NCI-H2171 treated with DMSO at 0.1 percent for 48 hours (cell line): ENCODE data around the gene LRRC36.

Experiments
- DNase-seq: peaks from one replicate; lab custom pipeline; 2025; lab: John Stamatoyannopoulos, UW

Gene LRRC36

GRCh38 chr16:67294171-67294757, 32.4 kb upstream of the LRRC36 start:
- no peak for DNase-seq

- DNase-seq: no peak
Observed at GRCh38 chr16:67294938-67295361, 31.7 kb upstream of the LRRC36 start.

GRCh38 chr16:67296420-67296819, 30.2 kb upstream of the LRRC36 start:
- DNase-seq: no peak

GRCh38 chr16:67298277-67298676, 28.3 kb upstream of the LRRC36 start:
- DNase-seq: no peak

- no peak for DNase-seq
Observed at GRCh38 chr16:67299269-67299668, 27.3 kb upstream of the LRRC36 start.

- DNase-seq: no peak
Observed at GRCh38 chr16:67301080-67301782, 25.4 kb upstream of the LRRC36 start.

- DNase-seq: no peak
Observed at GRCh38 chr16:67302076-67302475, 24.5 kb upstream of the LRRC36 start.

GRCh38 chr16:67302970-67303369, 23.6 kb upstream of the LRRC36 start:
- no peak for DNase-seq

GRCh38 chr16:67304020-67304419, 22.6 kb upstream of the LRRC36 start:
- no peak for DNase-seq

GRCh38 chr16:67305216-67306071, 21.2 kb upstream of the LRRC36 start:
- no peak for DNase-seq

GRCh38 chr16:67310561-67310960, 16.1 kb upstream of the LRRC36 start:
- DNase-seq: no peak

GRCh38 chr16:67311607-67312488, 14.8 kb upstream of the LRRC36 start:
- no peak for DNase-seq

GRCh38 chr16:67312719-67313118, 13.9 kb upstream of the LRRC36 start:
- no peak for DNase-seq

- DNase-seq: no peak
Observed at GRCh38 chr16:67317853-67318252, 8.8 kb upstream of the LRRC36 start.

- no peak for DNase-seq
Observed at GRCh38 chr16:67326115-67326471, 522 bp upstream of the LRRC36 start.

- DNase-seq: no peak
Observed at GRCh38 chr16:67327743-67328142, 1.1 kb downstream of the LRRC36 start.

- no peak for DNase-seq
Observed at GRCh38 chr16:67329901-67330300, 3.3 kb downstream of the LRRC36 start.

- DNase-seq: no peak
Observed at GRCh38 chr16:67333315-67333714, 6.7 kb downstream of the LRRC36 start.

- no peak for DNase-seq
Observed at GRCh38 chr16:67336116-67336515, 9.5 kb downstream of the LRRC36 start.

- no peak for DNase-seq
Observed at GRCh38 chr16:67336648-67337047, 10.0 kb downstream of the LRRC36 start.

GRCh38 chr16:67339453-67339852, 12.8 kb downstream of the LRRC36 start:
- no peak for DNase-seq

GRCh38 chr16:67341250-67341649, 14.6 kb downstream of the LRRC36 start:
- no peak for DNase-seq
